Lung microvascular endothelial cell (primary cell): ENCODE data around the gene KHDC1L. TPM values are rescaled to one million over a fixed set of nuclear protein-coding genes. Genes with fewer than 3 reads are reported as not detected.
"Not testable (repeated sequence)": the region's sequence is repeated elsewhere in the genome, so short reads cannot be mapped to it uniquely, and the experiment has no call there.

Experiments
- DNase-seq, 2 donors: peaks; one replicate each; pipeline versions ENCODE4 v3.0.0 to v3.0.0-alpha.2; 2010; ENCODE audit warnings: low read depth in 2 of 2
- total RNA-seq: library from RNA; depleted of rRNA; stranded (reverse); fragments of >200 nt; gene quantifications from 2 replicates; pipeline ENCODE4 v1.2.1, GENCODE V29; 2014

KHDC1L gene
- total RNA-seq, 1 donor from 2014 or later = not detected

- DNase-seq = no peak
Measured at GRCh38 chr6:73207221-73207837, 18.0 kb downstream of the KHDC1L start.

DNA sequence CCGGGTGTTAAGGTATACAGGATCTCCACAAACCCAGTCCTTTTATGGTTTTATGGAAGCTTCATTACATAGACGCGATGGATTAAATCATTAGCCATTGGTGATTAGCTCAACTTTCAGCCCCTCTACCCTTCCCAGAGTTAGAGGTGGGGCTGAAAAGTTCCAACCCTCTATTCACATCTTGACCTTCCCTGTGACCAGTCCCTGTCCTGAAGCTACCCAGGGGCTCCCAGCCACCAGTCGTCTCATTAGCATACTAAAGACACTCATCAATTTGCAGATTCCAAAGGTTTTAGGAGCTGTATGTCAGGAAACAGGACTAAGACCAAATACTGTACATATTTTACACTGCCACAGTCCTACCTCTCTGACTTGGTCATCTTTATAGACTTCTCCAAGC lies 21.0 kb downstream of the KHDC1L start:
- no peak for DNase-seq

- DNase-seq = no peak
Measured at GRCh38 chr6:73203098-73203497, 22.2 kb downstream of the KHDC1L start.

- no peak for DNase-seq
Measured at GRCh38 chr6:73200735-73201134, 24.6 kb downstream of the KHDC1L start.

DNA sequence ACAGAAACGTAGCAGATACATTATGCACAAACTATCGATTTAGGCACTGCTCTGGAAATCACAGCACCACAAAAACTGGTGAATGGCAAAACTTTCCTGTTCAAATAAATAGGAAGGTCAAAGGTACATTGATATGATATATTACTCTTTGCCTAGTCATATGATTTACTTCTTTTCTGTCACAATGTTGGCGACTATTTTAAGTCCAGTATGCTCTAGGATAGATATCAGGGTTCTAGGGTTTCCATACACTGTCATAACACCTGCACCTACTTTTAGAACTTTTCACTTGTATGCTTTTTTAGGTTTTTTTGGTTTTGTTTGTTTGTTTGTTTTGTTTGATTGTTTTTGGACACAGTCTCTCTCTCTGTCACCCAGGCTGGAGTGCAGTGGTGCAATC lies 25.0 kb downstream of the KHDC1L start:
- no peak for DNase-seq

GRCh38 chr6:73194744-73195143 lies 30.6 kb downstream of the KHDC1L start:
- no peak for DNase-seq

GRCh38 chr6:73193302-73193701 lies 32.0 kb downstream of the KHDC1L start:
- DNase-seq = not testable (repeated sequence)

DNA sequence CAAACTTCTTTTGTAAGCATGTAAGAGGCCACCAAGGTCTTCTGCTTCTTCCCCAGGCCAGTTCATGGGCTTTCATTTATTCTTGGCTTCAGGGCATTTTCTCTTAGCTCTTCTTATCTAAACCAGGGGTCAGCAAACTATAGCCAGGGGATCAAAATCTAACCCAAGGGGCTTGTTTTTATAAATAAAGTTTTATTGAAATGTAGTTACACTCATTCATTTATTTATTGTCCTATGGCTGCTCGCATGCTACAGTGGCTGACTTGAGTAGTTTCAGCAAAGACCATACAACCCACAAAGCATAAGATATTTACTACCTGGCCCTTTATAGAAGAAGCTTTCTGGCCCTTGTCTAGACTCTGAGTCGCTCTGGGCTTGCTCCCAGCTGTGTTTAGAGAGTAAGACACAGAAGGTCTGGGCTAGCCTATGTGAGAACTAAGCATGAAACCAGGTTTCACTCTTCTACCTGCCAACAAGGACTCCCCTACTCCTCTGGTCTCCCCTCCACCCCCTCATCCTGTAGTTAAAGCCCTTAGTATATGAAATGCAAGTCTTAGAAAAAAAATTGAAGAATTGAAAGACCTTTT lies 43.2 kb downstream of the KHDC1L start:
- DNase-seq = no peak

DNA sequence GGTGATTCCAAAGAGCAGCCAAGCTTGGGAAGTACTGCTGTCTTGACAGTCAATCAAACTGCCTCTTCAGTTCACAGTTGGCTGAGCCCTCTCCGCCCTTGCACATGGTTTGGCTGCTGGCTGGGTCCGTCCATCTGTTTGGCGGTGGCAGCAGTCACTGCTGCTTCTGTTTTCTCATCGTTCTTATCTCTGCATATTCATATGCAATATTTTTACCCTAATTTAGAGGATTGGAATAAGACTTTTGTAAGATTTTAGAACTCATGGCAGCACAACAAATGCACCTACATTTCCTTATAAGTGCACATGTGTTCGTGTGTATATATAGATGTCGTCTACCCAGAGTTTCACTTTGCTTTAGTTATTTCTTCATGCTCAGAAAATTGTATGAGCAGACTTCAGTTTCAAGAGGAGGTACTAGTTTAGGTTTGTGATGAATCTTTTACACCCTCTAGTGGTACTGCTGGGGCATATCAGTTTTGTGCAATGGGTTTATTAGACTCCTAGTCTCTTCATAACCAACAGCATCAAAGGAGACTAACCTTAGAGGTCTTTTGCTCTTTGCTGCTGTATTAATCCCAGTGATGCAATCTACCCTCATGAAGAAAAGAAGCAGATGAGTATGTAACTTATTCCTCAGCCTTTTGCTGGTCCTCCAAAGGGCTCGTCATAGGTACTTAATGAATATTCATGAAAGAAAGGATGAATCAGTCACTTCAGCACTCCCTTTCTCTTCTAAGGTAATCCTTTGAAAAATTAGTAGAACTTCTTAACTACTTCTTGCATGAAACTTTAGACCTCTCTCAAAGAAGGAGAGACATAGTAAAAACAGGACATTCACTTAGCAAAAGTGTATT lies 44.3 kb downstream of the KHDC1L start:
- peak; percentile 58 to 67 for DNase-seq

- no peak for DNase-seq
Measured at GRCh38 chr6:73180076-73180738, 45.1 kb downstream of the KHDC1L start.

GRCh38 chr6:73177221-73177944 lies 47.9 kb downstream of the KHDC1L start:
- no peak for DNase-seq

- DNase-seq = no peak
Measured at GRCh38 chr6:73176057-73176456, 49.2 kb downstream of the KHDC1L start.

- DNase-seq = no peak
Measured at GRCh38 chr6:73174646-73175045, 50.6 kb downstream of the KHDC1L start.

Other genes with a start within 250 kb of the KHDC1L start
- gene KHDC1, start 37.7 kb upstream of the KHDC1L start, total RNA-seq = 0.22 TPM in 1 of 2 replicates, not detected in the other
- gene DPPA5, start 128.8 kb upstream of the KHDC1L start, total RNA-seq = not detected in 2 replicates
- not detected in 2 replicates for gene KHDC3L, start 137.2 kb upstream of the KHDC1L start, total RNA-seq
- under 0.01 TPM in 1 of 2 replicates, not detected in the other for gene OOEP, start 144.4 kb upstream of the KHDC1L start, total RNA-seq
- under 0.01 and 0.79 TPM in 2 replicates for gene DDX43, start 169.3 kb upstream of the KHDC1L start, total RNA-seq
- 0.60 and 1.5 TPM in 2 replicates for gene CGAS, start 226.8 kb upstream of the KHDC1L start, total RNA-seq
- gene MTO1, start 236.2 kb upstream of the KHDC1L start, total RNA-seq = 14.6 and 22.0 TPM in 2 replicates